Body of pancreas (tissue), 4 donors: ENCODE data around the gene BAHCC1.

Experiments
- CTCF ChIP-seq, 7 experiments: fragments of 450-650 bp in 4 of 7; fragments of 200-600 bp in 3 of 7; sonication (generic) in 3 of 7; IDR thresholded peaks; one replicate each; pipeline ENCODE4 v1.5.1; 2016 to 2019; ENCODE audit warnings: antibody characterized with exemption in 7 of 7
- POLR2A ChIP-seq, 3 donors: fragments of 450-650 bp; IDR thresholded peaks; one replicate each; pipeline ENCODE4 v1.6.1; 2016; ENCODE audit warnings: antibody characterized with exemption in 3 of 3, mild to moderate bottlenecking in 2 of 3

GRCh38 chr17:81503619-81504018 is 108.4 kb downstream of the BAHCC1 start:
- TF ChIP-seq CTCF (IDR thresholded peaks at IDR 0.05) (no peak), POLR2A (IDR thresholded peaks at IDR 0.05) (no peak)
